Measurements from ENCODE around the gene CHD9.
"Not testable (repeated sequence)": the region's sequence is repeated elsewhere in the genome, so short reads cannot be mapped to it uniquely, and the experiment has no call there.

Gene CHD9

GRCh38 chr16:53065461-53066061 lies 10.8 kb downstream of the CHD9 start:
- no peak for TF ChIP-seq CTCF (IDR thresholded peaks at IDR 0.05; ENCODE audit: low read depth, low read length)
- H3K9me3 ChIP-seq (ENCODE audit: severe bottlenecking), result no peaks in the 10 kb centered on the region
- H3K27me3 ChIP-seq (ENCODE audit: insufficient read depth, low read depth, severe bottlenecking), result no peaks in the 10 kb centered on the region
- no peaks in the 10 kb centered on the region for H3K36me3 ChIP-seq
- DNase-seq, result no peak
- H3K4me3 ChIP-seq (ENCODE audit: low read depth, low read length), result no peak overlapping the region
- H3K27ac ChIP-seq, result no peak overlapping the region

- H3K4me3 ChIP-seq (ENCODE audit: low read depth, low read length), result no peak overlapping the region
- TF ChIP-seq CTCF (IDR thresholded peaks at IDR 0.05; ENCODE audit: low read depth, low read length), result no peak
- H3K27ac ChIP-seq, result no peak overlapping the region
Observed at GRCh38 chr16:53067675-53068074, 12.9 kb downstream of the CHD9 start.

GRCh38 chr16:53068423-53068833 lies 13.6 kb downstream of the CHD9 start:
- Histone ChIP-seq H3K27ac (no peak overlapping the region), H3K36me3 (no peaks in the 10 kb centered on the region), H3K9me3 (ENCODE audit: severe bottlenecking) (no peaks in the 10 kb centered on the region), H3K4me3 (ENCODE audit: low read depth, low read length) (no peak overlapping the region), H3K27me3 (ENCODE audit: insufficient read depth, low read depth, severe bottlenecking) (no peaks in the 10 kb centered on the region)
- no peak for TF ChIP-seq CTCF (IDR thresholded peaks at IDR 0.05; ENCODE audit: low read depth, low read length)
- no peak for DNase-seq

More at GRCh38 chr16:53067675-53068074, 12.9 kb downstream of the CHD9 start:
- DNase-seq, result no peak
- Histone ChIP-seq H3K27me3 (ENCODE audit: insufficient read depth, low read depth, severe bottlenecking) (no peaks in the 10 kb centered on the region), H3K36me3 (no peaks in the 10 kb centered on the region), H3K9me3 (ENCODE audit: severe bottlenecking) (no peaks in the 10 kb centered on the region)

GRCh38 chr16:53069772-53070171 lies 15.0 kb downstream of the CHD9 start:
- no peaks in the 10 kb centered on the region for H3K36me3 ChIP-seq

GRCh38 chr16:53071748-53072301 lies 17.0 kb downstream of the CHD9 start:
- H3K27ac ChIP-seq, result no peak overlapping the region
- no peaks in the 10 kb centered on the region for H3K27me3 ChIP-seq (ENCODE audit: insufficient read depth, low read depth, severe bottlenecking)
- DNase-seq, result no peak
- no peaks in the 10 kb centered on the region for H3K36me3 ChIP-seq
- peaks cover 4% of the 10 kb centered on the region for H3K9me3 ChIP-seq (ENCODE audit: severe bottlenecking)
- H3K4me3 ChIP-seq (ENCODE audit: low read depth, low read length), result no peak overlapping the region
- no peak for TF ChIP-seq CTCF (IDR thresholded peaks at IDR 0.05; ENCODE audit: low read depth, low read length)

More at GRCh38 chr16:53069772-53070171, 15.0 kb downstream of the CHD9 start:
- no peak for TF ChIP-seq CTCF (IDR thresholded peaks at IDR 0.05; ENCODE audit: low read depth, low read length)
- Histone ChIP-seq H3K27ac (no peak overlapping the region), H3K4me3 (ENCODE audit: low read depth, low read length) (no peak overlapping the region), H3K27me3 (ENCODE audit: insufficient read depth, low read depth, severe bottlenecking) (no peaks in the 10 kb centered on the region), H3K9me3 (ENCODE audit: severe bottlenecking) (peaks cover 4% of the 10 kb centered on the region)
- no peak for DNase-seq

- H3K36me3 ChIP-seq, result no peaks in the 10 kb centered on the region
- H3K27me3 ChIP-seq (ENCODE audit: insufficient read depth, low read depth, severe bottlenecking), result no peaks in the 10 kb centered on the region
- no peak for DNase-seq
- no peak overlapping the region for H3K4me3 ChIP-seq (ENCODE audit: low read depth, low read length)
- TF ChIP-seq CTCF (IDR thresholded peaks at IDR 0.05; ENCODE audit: low read depth, low read length), result no peak
- H3K27ac ChIP-seq, result no peak overlapping the region
- H3K9me3 ChIP-seq (ENCODE audit: severe bottlenecking), result peaks cover 4% of the 10 kb centered on the region
Observed at GRCh38 chr16:53073022-53073421, 18.2 kb downstream of the CHD9 start.

- not testable (repeated sequence) for H3K27ac ChIP-seq; DNase-seq; H3K27me3 ChIP-seq (ENCODE audit: insufficient read depth, low read depth, severe bottlenecking); H3K4me3 ChIP-seq (ENCODE audit: low read depth, low read length); H3K36me3 ChIP-seq; H3K9me3 ChIP-seq (ENCODE audit: severe bottlenecking)
Observed at GRCh38 chr16:53074296-53074695, 19.5 kb downstream of the CHD9 start.

GRCh38 chr16:53075461-53075860 lies 20.7 kb downstream of the CHD9 start:
- not testable (repeated sequence) for H3K27me3 ChIP-seq (ENCODE audit: insufficient read depth, low read depth, severe bottlenecking); DNase-seq; H3K9me3 ChIP-seq (ENCODE audit: severe bottlenecking); H3K36me3 ChIP-seq; H3K4me3 ChIP-seq (ENCODE audit: low read depth, low read length); H3K27ac ChIP-seq

Data from WERI-Rb-1 (cell line).